Measurements from ENCODE around the gene RAB6B. TPM values are rescaled to one million over a fixed set of nuclear protein-coding genes. Genes with fewer than 3 reads are reported as not detected.

RAB6B gene
- total RNA-seq, 1 experiment from 2014 or later: 14.1 TPM

GRCh38 chr3:133834621-133835417 lies 60.9 kb downstream of the RAB6B start:
- Histone ChIP-seq H3K27ac (ENCODE audit: low read depth, low read length) (no peak overlapping the region), H3K4me3 (replicated peaks in 1 of 2; ENCODE audit: low read depth in 1 of 2, low read length in 2 of 2) (no peak overlapping the region), H3K4me2 (ENCODE audit: low read length) (no peak overlapping the region), H3K79me2 (ENCODE audit: insufficient read depth, low read length) (no peaks in the 10 kb centered on the region), H3K36me3 (ENCODE audit: control insufficient read depth in 1 of 2, insufficient read depth in 2 of 2, low read length in 2 of 2) (no peaks in the 10 kb centered on the region), H2AFZ (ENCODE audit: low read depth, low read length, poor library complexity, severe bottlenecking) (no peak overlapping the region), H3K27me3 (ENCODE audit: insufficient read depth, low read length) (no peaks in the 10 kb centered on the region), H3K4me1 (ENCODE audit: control insufficient read depth in 1 of 2, insufficient read depth in 2 of 2, low read length in 2 of 2) (no peaks in the 10 kb centered on the region), H4K20me1 (ENCODE audit: insufficient read depth) (no peaks in the 10 kb centered on the region), H3K9me2 (ENCODE audit: insufficient read depth) (no peaks in the 10 kb centered on the region), H3K9ac (ENCODE audit: low read length) (no peak overlapping the region), H3K9me3 (ENCODE audit: control insufficient read depth in 1 of 2, insufficient read depth in 1 of 2, low read depth in 1 of 2, low read length in 2 of 2) (no peaks in the 10 kb centered on the region)
- RAD21 ChIA-PET (ENCODE audit: low non-redundant PET in 1 of 2, low total read pairs in 2 of 2, uncharacterized antibody in 2 of 2, unreplicated experiment in 2 of 2): no interaction called here
- CTCF ChIA-PET: no interaction called here
- POLR2A ChIA-PET: no interaction called here
- ATAC-seq (no peak), DNase-seq (ENCODE audit: low read depth, low spot score) (no peak)
- BruUV-seq (replicated peaks): no TSS peak
- TF ChIP-seq CTCF (IDR thresholded peaks at IDR 0.05 in 2 of 3, conservative IDR thresholded peaks at IDR 0.05 in 1 of 3; ENCODE audit: borderline replicate concordance in 1 of 3, insufficient read depth in 1 of 3, low read depth in 2 of 3, low read length in 2 of 3) (no peak), POLR2A (IDR thresholded peaks at IDR 0.05; ENCODE audit: borderline replicate concordance, extremely low read depth, insufficient read depth, insufficient read length) (no peak), EZH2phosphoT487 (IDR thresholded peaks at IDR 0.05; ENCODE audit: borderline replicate concordance) (no peak), EZH2 (IDR thresholded peaks at IDR 0.05) (no peak), JUND (IDR thresholded peaks at IDR 0.05) (no peak), ATF3 (IDR thresholded peaks at IDR 0.05) (no peak), SRF (IDR thresholded peaks at IDR 0.05; ENCODE audit: low read depth) (no peak), EGR1 (IDR thresholded peaks at IDR 0.05; ENCODE audit: low read depth) (no peak)
- intact Hi-C loops (cut with micrococcal nuclease): no loop called here

Data from HCT116 (cell line).